IPS-18c (cell line): ENCODE data around the gene ARL15.

Experiments
- H3K4me3 ChIP-seq: 2 replicates; pipeline ENCODE4 v1.7.0; 2013; ENCODE audit warnings: low read depth, mild to moderate bottlenecking, low read length, moderate library complexity; ENCODE audit not compliant: insufficient read depth
- H3K9me3 ChIP-seq: one replicate; pipeline ENCODE4 v1.6.1; 2013; ENCODE audit warnings: mild to moderate bottlenecking, low read length, moderate library complexity; ENCODE audit not compliant: control insufficient read depth, insufficient read depth

The ARL15 gene

DNA sequence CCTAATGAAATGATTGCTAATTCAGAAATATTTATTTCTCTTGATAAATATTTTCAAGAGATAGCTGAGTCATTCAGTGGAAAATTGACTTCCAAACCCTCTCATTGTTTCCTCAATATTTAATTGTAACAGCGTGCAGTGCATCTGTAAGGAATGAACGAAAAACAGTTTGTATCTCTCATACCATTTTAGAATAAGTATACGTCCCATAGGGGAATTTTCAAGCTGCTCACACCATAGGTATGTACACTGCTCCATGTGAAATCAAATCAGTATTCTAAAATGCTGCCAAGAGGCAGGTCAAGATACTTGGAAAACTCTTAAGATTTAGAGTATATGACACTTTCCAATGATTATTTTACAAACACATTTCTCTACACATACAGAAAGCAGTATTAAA lies 202.2 kb downstream of the ARL15 start:
- no peak overlapping the region for H3K4me3 ChIP-seq
- no peaks in the 10 kb centered on the region for H3K9me3 ChIP-seq

DNA sequence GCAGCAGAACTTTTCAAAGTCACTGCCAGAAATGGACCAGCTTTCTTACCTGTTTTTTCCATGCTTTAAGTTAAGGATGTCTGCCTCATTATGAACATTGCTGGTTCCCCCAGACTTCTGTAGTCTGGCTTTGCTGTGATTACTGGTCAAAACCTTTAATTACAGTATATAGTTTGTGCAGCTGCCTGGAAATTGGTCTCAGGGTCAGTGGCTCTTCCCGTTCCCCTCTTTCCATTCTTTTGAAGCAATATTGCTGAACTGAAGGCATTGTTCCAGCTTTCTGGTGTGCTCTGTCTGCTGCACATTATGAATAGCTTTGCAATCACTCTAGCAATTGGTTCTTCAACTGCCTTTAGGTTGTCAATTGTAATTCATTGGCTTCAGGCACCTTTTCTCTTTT lies 206.5 kb downstream of the ARL15 start:
- Histone ChIP-seq H3K4me3 (no peak overlapping the region), H3K9me3 (no peaks in the 10 kb centered on the region)

DNA sequence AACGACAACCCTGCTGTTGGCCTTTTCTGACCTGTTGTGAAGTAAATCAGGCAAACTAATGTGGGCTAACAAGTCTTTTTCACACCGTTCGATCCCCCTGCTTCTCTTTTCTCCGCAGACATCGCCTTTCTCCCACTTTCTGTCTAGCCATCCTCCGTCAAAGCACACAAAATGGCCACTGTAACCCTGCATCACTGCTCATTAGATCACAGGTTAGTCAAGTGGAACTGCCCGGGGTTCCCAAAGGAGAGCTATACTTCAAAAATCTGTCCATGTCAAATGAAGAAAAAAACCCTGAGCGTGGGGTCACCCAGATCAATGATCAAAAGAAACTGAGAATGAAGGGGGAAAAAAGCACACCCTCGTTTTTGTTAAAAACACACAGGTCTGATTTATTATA lies 212.1 kb downstream of the ARL15 start:
- no peak overlapping the region for H3K4me3 ChIP-seq

DNA sequence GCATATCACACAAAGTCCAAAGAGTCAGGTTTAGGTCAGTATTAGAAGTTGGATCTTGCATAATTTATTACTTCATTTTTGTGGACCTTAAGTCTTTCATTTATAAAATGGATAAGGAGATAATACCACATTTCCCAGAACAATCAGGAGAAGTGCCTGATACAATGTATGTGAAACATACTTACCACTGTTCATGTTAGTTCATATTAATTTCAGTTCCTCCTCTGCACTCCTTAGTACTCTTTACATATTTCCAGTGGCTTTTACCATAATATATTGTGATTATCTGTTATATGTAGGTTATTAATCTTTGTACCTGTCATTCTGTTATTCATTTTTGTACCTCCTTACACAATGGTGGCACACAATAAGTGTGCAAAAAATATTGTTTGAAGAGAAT lies 214.4 kb downstream of the ARL15 start:
- H3K9me3 ChIP-seq = no peaks in the 10 kb centered on the region

More for the DNA sequence above, 212.1 kb downstream of the ARL15 start:
- H3K9me3 ChIP-seq = no peaks in the 10 kb centered on the region

DNA sequence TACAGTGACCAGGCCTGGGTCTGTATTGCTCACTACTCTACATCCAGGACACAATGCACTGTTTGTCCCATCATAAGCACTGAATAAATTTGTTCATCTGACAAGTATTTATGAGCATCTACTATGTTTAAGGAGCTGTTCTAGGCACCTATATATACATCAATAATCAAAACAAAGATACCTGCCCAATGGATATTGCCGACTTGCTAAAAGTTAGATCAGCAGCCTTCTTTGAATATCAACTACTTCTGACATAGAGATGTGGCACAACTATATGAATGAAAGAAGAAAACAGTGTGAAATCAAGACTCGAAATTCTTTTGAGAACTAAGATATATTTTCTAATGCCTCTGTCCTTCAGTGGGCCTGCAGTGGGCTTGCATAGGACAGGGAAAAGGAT lies 215.7 kb downstream of the ARL15 start:
- H3K4me3 ChIP-seq = no peak overlapping the region
- H3K9me3 ChIP-seq = no peaks in the 10 kb centered on the region

More for the DNA sequence above, 214.4 kb downstream of the ARL15 start:
- no peak overlapping the region for H3K4me3 ChIP-seq

DNA sequence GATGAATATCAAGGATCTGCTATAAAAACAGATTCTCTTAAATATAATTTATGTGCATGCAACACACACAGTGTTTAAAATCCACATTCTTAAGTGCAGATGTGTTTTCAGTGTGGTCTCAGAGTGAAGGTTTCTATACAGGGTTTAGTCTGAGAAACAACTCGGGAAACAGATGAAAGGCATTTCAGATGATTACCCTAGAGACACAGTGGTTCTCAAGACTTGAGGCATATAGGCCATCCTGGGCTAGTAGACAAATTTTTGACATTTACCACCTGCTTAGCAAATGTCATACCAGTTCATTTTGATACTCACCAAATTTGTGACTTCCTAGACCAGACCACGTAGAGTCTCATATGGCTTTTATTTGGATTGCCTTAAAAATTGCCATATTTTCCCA lies 216.5 kb downstream of the ARL15 start:
- no peaks in the 10 kb centered on the region for H3K9me3 ChIP-seq
- no peak overlapping the region for H3K4me3 ChIP-seq

DNA sequence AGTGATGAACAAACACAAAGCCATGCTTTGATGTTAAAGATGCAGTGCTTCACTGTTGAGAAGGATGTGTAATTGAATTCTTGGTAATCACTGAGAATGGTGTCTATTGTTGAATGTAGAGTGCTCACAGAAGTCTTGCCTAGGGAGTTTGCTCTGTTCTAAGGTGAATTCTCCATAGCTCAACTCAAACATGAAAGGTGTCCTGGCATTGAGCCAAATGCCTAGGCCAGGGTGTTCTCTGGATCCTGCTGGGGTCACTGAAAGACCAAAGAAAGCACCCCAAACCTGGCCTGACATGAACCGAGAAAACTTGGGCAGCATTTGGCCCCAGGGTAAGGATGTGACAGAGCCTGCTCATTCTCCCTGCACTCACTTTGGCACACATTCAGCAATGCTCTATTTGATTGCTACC lies 217.3 kb downstream of the ARL15 start:
- H3K4me3 ChIP-seq = no peak overlapping the region
- no peaks in the 10 kb centered on the region for H3K9me3 ChIP-seq

DNA sequence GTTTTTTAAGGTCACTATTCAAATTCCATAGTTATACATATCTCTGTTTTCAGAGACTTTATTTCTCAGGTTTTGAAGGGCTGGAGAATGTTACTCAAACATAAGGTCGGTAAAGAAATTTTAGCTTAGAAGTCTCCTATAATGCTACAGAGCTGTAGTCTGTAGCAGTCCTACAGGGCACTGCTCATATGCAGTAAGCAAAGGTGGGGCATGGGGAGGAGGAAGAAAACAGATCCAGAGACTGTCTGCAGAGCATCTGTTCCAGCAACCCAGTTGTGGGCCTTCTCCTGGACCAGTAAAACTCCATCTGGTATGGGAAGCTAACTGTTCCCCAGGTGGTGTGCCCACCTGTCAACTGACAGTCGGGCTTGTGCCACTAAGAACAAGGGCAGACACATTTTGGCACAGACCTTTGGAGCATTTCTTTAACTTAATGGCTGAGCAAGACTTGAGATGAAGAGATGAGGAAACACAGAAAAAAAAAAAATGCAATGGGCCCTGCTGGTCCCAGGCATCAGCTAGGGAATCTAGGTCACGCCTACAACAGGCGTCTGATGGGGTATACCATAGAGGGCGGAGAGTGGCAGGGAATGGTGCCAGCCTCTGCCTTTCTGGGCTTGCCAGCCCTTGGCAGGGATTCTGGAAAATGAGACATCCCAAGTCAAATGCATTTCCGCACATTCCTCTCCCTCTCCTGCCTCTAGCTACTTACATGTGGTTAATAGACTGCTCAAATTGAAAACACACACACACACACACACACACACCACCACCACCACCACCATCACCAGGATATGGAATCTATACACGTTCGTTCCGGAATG lies 218.9 kb downstream of the ARL15 start:
- H3K9me3 ChIP-seq = no peaks in the 10 kb centered on the region
- no peak overlapping the region for H3K4me3 ChIP-seq

DNA sequence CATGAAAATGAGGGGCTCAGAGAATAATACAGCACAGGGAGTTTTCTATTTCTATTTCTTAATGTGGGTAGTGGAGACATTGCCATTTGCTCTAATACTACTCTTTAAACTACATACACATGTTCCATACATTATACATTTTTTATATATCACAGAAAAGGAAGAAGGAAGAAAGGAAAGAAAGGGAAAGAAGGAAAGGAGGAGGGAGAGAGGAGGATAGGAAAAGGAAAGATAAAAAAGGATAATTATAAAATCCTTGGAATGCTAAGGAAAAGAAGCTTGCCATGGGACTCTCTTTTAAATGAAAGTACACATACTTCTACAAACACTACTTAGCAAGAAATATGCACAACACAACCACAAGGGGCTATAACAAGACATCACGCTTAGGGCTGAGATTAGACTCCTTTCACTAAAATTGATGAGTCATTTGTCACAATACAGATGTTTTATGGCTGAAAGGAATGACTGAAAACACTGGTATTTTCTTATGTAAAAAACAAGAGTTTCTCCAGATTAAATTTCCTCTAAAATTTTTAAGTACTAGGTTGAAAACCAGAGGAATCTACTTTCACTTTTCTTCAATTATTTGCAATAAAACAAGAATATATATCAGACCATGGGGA lies 219.8 kb downstream of the ARL15 start:
- Histone ChIP-seq H3K4me3 (no peak overlapping the region), H3K9me3 (no peaks in the 10 kb centered on the region)

DNA sequence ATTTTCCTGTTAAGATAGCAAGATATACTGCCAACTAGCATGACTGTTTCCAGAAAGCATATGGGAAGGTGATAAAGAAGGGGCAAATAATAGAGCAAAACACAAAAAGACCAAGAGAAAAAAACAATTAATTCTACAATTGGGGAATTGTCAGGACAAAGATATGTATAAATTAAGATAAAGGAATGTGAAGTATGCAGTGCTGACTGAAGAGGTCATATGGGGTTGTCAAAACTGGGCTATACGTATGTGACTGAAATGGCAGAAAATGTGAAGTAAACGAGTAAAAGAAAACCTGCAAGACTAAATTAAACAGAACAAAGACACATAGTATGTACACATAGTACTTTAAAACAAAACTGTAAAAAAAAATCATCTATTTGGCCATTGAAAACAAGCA lies 222.3 kb downstream of the ARL15 start:
- no peaks in the 10 kb centered on the region for H3K9me3 ChIP-seq
- no peak overlapping the region for H3K4me3 ChIP-seq

DNA sequence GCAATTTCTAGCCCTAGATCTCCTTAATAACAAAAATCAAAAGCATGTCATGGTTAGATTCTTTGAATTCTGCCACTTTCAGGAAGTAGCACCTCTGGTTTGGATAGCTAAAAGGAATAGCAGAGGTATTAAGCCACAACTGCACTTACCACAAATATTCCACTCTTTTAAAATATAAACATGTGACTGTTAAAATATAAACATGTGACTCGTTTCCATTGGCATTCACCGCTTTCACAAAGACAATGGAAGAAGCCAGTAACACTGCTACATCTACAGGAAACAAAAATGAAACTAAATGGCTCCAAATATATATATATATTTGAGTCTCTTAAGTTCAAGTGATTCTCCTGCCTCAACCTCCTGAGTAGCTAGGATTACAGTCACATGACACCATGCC lies 222.9 kb downstream of the ARL15 start:
- Histone ChIP-seq H3K9me3 (no peaks in the 10 kb centered on the region), H3K4me3 (no peak overlapping the region)

DNA sequence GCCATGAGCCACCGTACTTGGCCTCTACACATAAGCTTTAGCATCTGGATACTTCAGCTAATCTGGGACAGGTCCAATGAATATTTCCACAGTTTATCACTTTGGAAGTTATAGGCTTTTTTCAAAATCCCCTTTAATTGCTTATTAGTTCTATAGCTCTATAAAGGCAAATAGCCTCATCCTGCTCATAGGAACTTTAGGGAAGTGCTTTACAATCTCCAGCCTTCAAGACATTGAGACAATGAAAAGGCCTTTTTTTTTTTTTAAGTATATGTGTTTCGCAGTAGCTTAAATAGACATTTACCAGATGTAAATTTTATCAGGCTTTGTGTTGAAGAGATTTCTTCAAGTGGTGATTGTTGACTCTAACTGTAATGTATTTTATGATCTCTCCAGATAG lies 224.2 kb downstream of the ARL15 start:
- Histone ChIP-seq H3K9me3 (no peaks in the 10 kb centered on the region), H3K4me3 (no peak overlapping the region)

DNA sequence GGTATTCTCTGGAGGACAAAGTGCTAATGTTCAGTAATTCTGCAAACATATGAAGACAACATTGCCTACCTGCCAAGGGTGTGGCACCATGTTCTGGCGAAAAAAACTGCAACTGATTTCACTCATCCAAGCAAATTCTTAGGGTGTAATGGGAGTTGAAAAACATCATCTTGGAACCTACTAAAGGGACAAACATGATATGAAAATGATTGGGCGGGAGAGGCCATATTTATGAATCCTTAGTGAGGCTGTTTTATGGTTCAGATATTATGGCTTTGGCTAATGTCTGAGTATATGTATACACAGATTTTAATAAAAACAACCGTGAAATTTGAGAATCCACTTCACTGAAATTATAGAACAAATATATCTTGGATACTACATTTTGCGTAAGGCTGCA lies 225.7 kb downstream of the ARL15 start:
- Histone ChIP-seq H3K9me3 (no peaks in the 10 kb centered on the region), H3K4me3 (no peak overlapping the region)

DNA sequence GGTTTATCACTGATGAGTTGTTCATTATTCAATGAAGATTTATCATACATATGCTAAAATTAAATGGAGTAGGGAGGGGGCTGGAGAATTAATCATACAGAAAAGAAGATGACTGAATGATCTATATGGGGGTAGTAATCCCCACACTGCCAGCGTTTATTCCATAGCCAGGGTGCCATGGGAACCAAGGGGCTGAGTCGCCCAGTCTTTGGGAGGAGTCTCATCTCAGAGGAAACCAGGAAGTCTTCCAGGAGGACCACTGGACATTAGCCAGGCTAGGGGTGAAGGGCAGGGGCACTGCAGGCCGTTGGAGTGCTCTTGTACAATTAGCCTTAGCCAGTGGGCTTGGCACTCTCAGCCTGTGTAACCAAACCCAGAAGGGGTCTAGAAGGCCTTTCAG lies 226.5 kb downstream of the ARL15 start:
- Histone ChIP-seq H3K9me3 (no peaks in the 10 kb centered on the region), H3K4me3 (no peak overlapping the region)

DNA sequence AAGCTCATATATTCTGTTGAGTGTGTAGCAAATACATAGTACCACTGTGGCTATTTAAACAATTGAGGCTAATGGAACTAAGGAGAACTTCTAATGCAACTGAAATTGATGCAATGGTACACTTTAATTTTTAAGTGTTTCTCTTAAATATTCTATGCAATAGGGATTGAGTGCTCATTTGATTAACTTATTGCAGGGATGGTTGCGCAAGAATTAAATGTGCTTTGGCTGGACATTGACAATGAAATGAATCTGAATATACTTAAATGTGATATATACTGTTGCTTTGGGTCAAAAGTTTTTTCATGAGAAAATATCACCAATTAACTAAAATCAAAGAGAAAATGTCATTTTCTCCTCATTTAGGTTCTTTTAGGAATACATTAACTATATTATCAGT lies 227.1 kb downstream of the ARL15 start:
- H3K4me3 ChIP-seq = no peak overlapping the region
- H3K9me3 ChIP-seq = no peaks in the 10 kb centered on the region

DNA sequence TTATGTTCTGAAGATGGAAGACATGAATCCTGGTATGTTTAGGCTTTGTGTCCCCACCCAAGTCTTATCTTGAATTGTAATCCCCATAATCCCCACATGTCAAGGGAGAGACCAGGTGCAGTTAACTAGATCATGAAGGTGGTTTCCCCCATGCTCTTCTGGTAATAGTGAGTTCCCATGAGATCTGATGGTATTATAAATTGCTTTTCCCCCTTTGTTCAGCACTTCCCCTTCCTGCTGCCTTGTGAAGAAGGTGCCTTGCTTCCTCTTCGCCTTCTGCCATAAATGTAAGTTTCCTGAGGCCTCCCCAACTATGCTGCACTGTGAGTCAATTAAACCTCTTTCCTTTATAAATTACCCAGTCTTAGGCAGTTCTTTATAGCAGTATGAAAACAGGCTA lies 229.0 kb downstream of the ARL15 start:
- H3K9me3 ChIP-seq = no peaks in the 10 kb centered on the region

DNA sequence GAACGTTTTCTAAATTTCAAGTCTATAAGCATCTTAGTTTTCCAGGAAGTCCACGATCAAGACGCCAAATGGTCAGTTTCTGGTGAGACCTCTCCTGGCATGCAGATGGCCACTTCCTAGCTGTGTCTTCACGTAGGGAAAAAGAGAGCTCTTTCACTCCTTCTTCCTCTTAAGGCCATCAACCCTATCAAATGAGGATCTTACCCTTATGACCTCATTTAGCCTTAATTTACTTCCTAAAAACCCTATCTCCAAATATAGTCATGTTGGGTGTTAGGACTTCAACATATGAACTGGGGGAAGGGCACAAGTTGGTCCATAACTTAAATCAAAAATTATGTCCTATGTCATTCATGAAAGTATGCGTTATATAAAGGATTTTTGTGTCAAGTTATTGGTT lies 229.5 kb downstream of the ARL15 start:
- no peak overlapping the region for H3K4me3 ChIP-seq

More for the DNA sequence above, 229.0 kb downstream of the ARL15 start:
- no peak overlapping the region for H3K4me3 ChIP-seq

DNA sequence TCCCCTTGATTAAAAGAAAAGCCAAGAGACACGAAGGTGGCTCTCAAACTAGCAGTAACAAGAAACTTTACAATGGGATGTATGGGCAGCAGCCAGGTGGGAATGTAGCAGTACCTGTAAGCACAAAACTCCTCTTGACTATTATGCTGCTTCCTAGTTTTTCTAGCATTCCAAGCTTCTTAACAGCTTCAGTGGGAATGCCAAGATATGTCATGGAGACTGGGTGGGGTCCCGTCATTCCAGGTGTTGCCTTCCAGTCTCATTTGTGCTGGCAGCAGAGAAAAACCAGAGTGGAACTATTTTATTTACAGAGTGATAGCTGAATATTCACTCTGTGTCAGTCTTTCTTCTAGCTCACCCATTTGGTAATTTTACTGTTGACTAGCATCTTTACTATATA lies 236.6 kb downstream of the ARL15 start:
- H3K9me3 ChIP-seq = no peaks in the 10 kb centered on the region
- H3K4me3 ChIP-seq = no peak overlapping the region

More for the DNA sequence above, 229.5 kb downstream of the ARL15 start:
- no peaks in the 10 kb centered on the region for H3K9me3 ChIP-seq
